ENCODE measurements around the gene NCAM1.
A peak's percentile ranks its signal among the peaks of the same experiment; 100 is the strongest.

NCAM1 gene

GRCh38 chr11:113260541-113260940, 299.3 kb downstream of the NCAM1 start:
- no peak overlapping the region for H3K9ac ChIP-seq (ENCODE audit: low read length)
- no peaks in the 10 kb centered on the region for H3F3A ChIP-seq (ENCODE audit: insufficient read depth, low read length)
- no peaks in the 10 kb centered on the region for H3K36me3 ChIP-seq (replicated peaks; ENCODE audit: insufficient read depth, low read length)
- no peak overlapping the region for H3K4me3 ChIP-seq (ENCODE audit: low read length)
- DNase-seq: no peak
- H3K27ac ChIP-seq (ENCODE audit: low read length): no peak overlapping the region
- no peaks in the 10 kb centered on the region for H3K79me2 ChIP-seq (ENCODE audit: low read length)
- H3K9me2 ChIP-seq (replicated peaks; ENCODE audit: insufficient read depth, low read length): no peaks in the 10 kb centered on the region
- H3K9me3 ChIP-seq (replicated peaks; ENCODE audit: insufficient read depth, low read length): no peaks in the 10 kb centered on the region
- TF ChIP-seq EZH2phosphoT487 (IDR thresholded peaks at IDR 0.05; ENCODE audit: low read length): no peak
- no peak for TF ChIP-seq EZH2 (optimal IDR thresholded peaks at IDR 0.05; ENCODE audit: low read depth, low read length)
- no peak for TF ChIP-seq CTCF (IDR thresholded peaks at IDR 0.05; ENCODE audit: low read length)
- no peak overlapping the region for H3K4me2 ChIP-seq (ENCODE audit: low read depth, low read length)
- H3K27me3 ChIP-seq (replicated peaks; ENCODE audit: insufficient read depth, low read length): no peaks in the 10 kb centered on the region
- H2AFZ ChIP-seq (ENCODE audit: low read length): no peak overlapping the region
- no peaks in the 10 kb centered on the region for H4K20me1 ChIP-seq (ENCODE audit: insufficient read depth, low read length)
- no peaks in the 10 kb centered on the region for H3K4me1 ChIP-seq (ENCODE audit: low read length)

- Histone ChIP-seq H3K9me2 (replicated peaks; ENCODE audit: insufficient read depth, low read length) (no peaks in the 10 kb centered on the region), H4K20me1 (ENCODE audit: insufficient read depth, low read length) (no peaks in the 10 kb centered on the region), H3K27me3 (replicated peaks; ENCODE audit: insufficient read depth, low read length) (no peaks in the 10 kb centered on the region), H3F3A (ENCODE audit: insufficient read depth, low read length) (no peaks in the 10 kb centered on the region), H3K9ac (ENCODE audit: low read length) (no peak overlapping the region), H3K36me3 (replicated peaks; ENCODE audit: insufficient read depth, low read length) (no peaks in the 10 kb centered on the region), H3K27ac (ENCODE audit: low read length) (no peak overlapping the region), H3K9me3 (replicated peaks; ENCODE audit: insufficient read depth, low read length) (no peaks in the 10 kb centered on the region), H3K79me2 (ENCODE audit: low read length) (no peaks in the 10 kb centered on the region), H3K4me3 (ENCODE audit: low read length) (no peak overlapping the region), H3K4me2 (ENCODE audit: low read depth, low read length) (no peak overlapping the region), H3K4me1 (ENCODE audit: low read length) (no peaks in the 10 kb centered on the region), H2AFZ (ENCODE audit: low read length) (no peak overlapping the region)
- peak; percentile 11 for DNase-seq
- TF ChIP-seq EZH2 (optimal IDR thresholded peaks at IDR 0.05; ENCODE audit: low read depth, low read length): no peak
- no peak for TF ChIP-seq CTCF (IDR thresholded peaks at IDR 0.05; ENCODE audit: low read length)
- TF ChIP-seq EZH2phosphoT487 (IDR thresholded peaks at IDR 0.05; ENCODE audit: low read length): no peak
Observed at GRCh38 chr11:113261709-113262475, 300.7 kb downstream of the NCAM1 start.

GRCh38 chr11:113262594-113262993, 301.4 kb downstream of the NCAM1 start:
- Histone ChIP-seq H3K4me2 (ENCODE audit: low read depth, low read length) (no peak overlapping the region), H3K4me1 (ENCODE audit: low read length) (no peaks in the 10 kb centered on the region), H2AFZ (ENCODE audit: low read length) (no peak overlapping the region), H3F3A (ENCODE audit: insufficient read depth, low read length) (no peaks in the 10 kb centered on the region), H3K79me2 (ENCODE audit: low read length) (no peaks in the 10 kb centered on the region), H3K9me3 (replicated peaks; ENCODE audit: insufficient read depth, low read length) (no peaks in the 10 kb centered on the region), H3K27me3 (replicated peaks; ENCODE audit: insufficient read depth, low read length) (no peaks in the 10 kb centered on the region), H3K27ac (ENCODE audit: low read length) (no peak overlapping the region), H3K4me3 (ENCODE audit: low read length) (no peak overlapping the region), H3K9me2 (replicated peaks; ENCODE audit: insufficient read depth, low read length) (no peaks in the 10 kb centered on the region), H3K36me3 (replicated peaks; ENCODE audit: insufficient read depth, low read length) (no peaks in the 10 kb centered on the region), H3K9ac (ENCODE audit: low read length) (no peak overlapping the region), H4K20me1 (ENCODE audit: insufficient read depth, low read length) (no peaks in the 10 kb centered on the region)
- DNase-seq: no peak
- TF ChIP-seq CTCF (IDR thresholded peaks at IDR 0.05; ENCODE audit: low read length) (no peak), EZH2 (optimal IDR thresholded peaks at IDR 0.05; ENCODE audit: low read depth, low read length) (no peak), EZH2phosphoT487 (IDR thresholded peaks at IDR 0.05; ENCODE audit: low read length) (no peak)
